ENCODE measurements around the gene C1orf174.
"Not testable (repeated sequence)": the region's sequence is repeated elsewhere in the genome, so short reads cannot be mapped to it uniquely, and the experiment has no call there.

Gene C1orf174

DNA sequence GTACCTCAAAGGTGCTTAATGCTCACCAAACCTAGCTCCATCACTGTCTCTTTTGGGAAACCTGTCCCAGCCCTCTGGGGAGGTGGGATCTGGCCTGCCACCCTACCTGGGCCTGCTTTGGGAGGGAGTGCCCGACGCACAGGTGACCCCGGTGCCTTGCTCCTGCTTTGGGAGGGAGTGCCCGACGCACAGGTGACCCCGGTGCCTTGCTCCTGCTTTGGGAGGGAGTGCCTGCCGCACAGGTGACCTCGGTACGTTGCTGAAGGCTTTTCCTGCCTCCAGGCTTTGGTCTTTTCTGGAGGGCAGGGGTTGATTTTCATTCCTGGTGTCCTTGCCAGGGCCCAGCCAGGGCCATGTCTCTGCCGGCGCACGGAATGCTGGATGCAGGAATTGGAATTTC is 25.2 kb upstream of the C1orf174 start:
- no peak for DNase-seq

DNA sequence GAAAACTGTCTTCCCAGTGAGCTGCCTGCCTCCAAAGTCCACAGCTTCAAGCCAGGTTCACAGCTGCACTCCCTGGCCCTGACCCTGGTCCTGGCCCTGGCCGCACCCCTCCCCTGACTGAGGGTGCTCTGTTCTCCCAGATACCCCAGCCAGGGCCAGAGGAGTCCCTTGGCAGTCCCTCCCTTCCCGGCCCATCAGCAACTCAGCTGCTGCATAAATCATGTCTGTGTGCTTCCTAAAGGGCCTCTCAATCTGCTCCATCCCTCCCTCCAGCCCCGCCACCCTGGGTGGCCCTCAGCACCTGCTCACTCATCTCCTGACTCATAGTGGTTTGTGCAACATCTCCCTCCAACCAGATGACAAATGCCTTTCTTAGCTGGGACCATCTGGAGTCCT is 24.8 kb upstream of the C1orf174 start:
- no peak for DNase-seq

DNA sequence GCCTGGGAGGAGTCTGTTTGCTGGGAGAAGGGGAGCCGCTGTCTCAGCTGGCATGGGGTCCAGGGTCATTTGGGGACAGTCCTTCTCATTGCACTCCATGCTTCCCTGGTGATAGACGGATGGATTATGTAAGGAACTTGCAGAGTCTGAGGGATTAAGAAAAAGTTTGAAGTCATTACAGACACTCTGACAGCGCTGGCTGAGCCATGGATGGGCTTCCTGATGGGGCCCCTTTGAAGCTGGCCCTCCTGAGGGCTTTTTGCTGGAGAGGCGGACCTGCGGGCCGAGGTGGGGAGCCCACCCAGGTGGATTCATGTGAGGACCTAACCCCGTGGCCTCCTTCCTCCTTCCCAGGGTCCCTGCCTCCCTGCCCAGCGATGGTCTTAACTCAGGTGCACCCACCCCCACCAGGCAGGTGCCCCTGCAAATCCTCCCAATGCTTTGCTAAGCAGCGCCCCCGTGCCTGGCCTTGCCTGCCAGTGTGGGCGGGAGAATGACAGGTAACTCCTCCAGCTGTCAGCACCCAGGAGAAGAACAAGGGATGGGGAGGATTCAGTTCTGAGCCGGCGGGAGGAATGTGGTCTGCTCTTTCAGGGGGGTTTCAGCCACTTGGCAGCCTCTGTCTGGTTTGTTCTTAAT is 24.2 kb upstream of the C1orf174 start:
- no peak for DNase-seq

DNA sequence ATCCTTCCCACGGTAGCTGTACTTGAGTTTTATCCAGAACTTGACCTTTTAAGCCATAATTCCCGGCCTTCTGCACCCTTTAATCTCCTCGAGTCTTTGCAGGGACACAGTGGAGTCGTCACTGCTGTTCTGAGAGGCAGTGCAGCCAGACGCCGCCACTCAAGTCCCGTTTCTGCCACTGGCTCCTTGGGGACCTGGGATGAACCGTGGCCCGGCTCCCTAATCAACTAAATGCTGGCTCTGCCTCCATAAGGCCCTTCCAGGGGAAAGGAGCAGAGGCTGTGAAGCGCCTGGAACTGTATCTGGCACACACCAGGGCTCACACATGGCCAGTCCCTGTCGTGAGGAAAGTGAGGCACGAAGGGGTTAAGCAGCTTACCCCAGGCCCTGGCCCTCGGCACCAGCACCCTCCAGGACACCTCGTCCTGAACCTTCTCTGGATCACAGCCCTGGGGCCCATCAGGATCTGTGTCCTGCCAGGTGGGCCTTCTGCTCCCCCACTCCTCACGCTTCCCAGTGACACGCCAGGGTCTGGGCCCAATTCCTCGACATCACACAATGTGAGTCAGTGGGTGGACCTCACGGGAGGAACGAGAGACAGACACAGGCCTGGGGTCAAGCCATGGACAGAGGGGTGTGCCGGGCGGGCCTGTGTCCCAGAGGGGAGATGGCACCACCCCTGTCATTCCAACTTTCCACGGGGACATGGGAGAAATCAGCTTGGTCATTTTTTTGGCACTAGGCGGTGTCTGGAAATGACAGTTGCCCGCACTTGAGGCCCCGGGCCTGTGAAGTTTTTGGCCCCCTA is 23.5 kb upstream of the C1orf174 start:
- no peak for DNase-seq

DNA sequence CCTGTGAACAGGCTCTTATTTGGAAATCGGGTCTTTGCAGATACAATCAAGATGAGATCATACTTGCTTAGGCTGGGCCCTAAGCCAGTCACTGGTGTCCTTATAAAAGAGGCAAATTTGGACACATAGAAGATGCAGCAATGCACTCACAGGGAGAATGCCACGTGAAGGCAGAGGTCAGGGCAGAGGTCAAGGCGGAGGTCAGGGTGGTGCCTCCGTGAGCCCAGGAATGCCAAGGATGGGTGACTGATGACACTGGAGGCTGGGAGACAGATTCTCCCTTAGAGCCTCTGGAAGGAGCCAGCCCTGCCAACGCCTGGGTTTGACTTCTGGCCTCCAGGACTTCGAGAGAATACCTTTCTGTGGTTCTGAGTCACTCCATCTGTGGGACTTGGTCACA is 22.8 kb upstream of the C1orf174 start:
- no peak for DNase-seq

DNA sequence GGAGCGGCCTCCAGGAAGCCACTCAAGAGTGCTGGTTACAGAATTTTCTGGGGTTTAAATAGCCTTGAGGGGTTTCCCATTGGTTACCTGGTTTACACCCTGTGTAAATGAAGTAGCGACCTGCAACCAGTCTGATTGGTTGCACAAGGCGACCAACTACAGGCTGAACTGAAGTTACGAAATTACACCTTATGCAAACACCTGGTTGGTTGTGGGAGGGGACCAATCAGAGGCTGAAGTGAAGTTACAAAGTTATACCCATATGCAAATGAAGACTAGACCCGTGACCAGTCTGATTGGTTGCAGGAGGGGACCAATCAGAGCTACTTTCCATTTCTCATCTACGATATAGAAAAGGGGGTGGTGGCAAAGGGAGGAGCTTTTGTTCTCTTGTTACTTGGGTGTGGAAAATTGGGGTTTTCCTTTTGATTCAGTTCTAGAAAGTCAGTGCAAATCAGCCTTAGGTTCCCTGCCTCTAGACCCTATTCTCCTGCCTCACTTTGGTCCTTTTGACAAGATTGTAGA is 22.2 kb upstream of the C1orf174 start:
- no peak for DNase-seq

DNA sequence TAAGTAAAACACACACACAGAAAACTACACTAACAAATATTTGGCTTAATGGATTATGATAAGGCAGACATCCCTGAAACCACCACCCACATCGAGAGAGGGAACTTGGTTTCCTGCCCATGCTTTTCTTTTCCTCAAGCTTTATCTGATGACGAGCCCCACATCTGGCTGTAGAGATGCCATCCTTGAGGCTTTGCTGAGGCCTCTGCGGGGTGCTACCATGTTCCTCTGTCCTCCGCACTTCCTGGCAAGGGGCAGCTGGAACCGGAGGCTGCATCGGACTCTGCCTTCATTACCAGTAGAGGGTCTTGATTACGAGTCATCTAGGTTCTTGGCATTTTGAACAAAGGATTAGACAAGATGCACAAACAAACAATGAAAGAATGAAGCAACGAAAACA is 21.7 kb upstream of the C1orf174 start:
- no peak for DNase-seq

DNA sequence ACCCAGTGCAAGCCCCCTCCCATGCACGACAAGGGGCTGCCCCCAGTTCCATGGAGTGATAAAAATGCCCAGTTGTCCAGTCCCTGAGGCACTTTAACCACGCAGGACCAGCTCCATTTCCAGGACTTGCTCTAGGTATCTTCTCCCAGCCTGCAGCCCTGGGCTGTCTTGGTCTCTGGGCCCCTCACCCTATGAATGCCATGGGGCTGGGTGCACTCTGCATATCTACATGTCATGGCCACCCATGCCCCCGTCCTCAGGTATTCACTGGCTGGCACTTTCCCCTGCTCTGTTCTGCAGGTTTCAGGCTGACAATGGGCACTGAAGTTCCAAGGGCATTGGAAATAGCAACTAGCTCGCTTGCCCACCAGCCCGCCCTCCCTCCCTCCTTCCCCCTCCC is 19.6 kb upstream of the C1orf174 start:
- no peak for DNase-seq

DNA sequence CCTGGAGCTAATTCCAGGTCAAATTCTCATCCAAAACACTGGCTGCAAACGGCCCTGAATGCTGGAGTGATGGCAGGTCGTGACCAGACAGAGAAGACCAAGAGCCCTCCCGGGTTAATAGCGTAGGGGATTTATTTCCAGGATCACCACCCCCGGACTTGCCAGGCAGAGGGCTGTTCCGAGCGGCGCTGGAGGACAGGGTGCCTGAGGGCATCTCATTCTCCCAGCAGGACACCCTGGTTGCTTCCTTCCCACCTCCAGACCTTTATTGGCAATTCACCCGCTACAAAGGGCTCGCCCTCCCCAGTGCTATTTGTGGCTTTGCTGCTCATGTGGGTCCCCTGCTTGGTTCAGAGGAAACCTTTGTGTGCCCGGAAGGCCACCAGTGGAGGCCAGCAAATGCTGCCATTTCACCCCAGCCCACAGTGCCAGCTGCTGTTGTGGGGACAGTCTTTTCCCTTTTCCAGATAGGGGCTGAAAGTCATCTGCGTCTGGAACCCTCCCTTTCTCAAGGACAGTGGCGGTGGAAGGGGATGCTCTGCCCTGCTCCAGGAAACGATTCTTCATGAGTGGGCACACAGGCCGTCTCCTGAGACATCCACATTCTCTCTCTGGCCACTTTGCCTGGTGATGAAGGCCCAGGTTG is 19.0 kb upstream of the C1orf174 start:
- no peak for DNase-seq

DNA sequence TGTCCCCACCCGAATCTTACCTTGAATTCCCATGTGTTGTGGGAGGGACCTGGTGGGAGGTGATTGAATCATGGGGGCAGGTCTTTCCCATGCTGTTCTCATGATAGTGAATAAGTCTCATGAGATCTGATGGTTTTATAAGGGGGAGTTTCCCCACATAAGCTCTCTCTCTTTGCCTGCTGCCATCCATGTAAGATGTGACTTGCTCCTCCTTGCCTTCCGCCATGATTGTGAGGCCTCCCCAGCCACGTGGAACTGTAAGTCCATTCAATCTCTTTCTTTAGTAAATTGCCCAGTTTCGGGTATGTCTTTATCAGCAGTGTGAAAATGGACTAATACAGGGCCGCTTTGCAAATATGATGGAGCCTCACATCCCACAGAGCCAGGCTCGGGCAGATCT is 18.3 kb upstream of the C1orf174 start:
- DNase-seq, result not testable (repeated sequence)

DNA sequence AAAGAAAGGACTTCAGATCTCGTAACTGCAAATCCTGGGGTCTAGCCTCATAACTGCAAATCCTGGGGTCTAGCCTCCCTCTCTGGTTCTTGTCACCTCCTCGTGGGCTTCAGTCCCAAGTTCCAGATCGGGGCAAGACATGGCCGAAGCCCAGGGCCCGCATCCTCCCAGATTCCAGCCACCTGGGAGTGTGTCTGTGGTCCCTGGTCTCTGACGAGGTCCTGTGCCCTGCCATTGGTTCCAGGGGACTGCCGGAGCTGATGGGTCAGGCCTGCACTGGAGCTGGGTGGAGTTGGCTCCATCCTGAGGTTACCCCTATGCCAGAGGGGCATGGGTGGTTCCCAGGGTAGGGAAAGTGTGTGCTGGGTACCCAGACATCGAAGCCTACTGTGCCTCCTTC is 17.7 kb upstream of the C1orf174 start:
- DNase-seq, result no peak

DNA sequence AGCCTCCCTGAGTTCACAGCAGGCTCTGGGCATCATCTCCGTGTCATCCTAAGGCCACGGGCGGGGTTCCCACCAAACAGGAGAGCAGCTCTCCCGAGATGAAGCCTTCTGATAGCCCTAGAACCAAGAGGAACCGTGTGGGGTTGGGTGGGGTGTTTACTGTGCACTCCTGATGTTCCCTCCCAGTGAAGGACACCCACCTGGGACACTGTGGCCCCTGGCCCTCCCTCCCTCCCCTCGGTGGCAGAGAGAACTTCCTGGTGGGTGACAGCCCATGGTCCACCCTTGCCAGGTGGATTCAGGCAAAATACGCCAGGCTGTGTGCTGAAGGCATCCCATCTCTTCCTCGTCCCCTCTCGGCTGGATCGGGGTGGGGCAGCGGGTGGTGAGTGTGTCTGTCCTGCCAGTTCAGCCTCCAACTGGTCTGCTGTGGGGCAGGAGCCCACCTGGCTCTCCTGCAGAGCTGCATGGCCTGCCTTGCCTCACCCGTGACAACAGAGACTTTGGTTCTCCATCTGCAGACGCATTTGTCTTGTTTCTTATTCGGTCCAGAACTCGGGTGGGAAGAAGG is 15.6 kb upstream of the C1orf174 start:
- no peak for DNase-seq

DNA sequence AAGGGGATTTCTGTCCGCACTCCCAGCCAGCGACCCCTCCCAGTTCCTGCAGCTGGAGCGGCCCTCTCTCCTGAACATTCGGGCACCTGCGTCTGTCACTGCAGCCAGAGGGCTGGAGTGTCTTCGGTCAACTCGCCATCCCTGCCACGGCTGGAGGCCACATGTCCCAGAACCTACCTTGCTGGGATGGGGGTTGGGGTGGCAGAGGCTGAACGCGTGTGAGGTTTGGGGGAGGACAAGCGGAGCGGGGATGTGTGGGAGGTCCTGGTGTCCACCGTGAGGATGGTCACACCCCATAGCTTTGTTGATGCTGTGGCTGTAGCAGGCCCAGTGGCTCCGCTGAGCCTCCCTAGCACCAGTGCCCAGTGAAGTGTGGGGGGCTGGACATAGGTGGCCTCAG is 14.8 kb upstream of the C1orf174 start:
- no peak for DNase-seq

DNA sequence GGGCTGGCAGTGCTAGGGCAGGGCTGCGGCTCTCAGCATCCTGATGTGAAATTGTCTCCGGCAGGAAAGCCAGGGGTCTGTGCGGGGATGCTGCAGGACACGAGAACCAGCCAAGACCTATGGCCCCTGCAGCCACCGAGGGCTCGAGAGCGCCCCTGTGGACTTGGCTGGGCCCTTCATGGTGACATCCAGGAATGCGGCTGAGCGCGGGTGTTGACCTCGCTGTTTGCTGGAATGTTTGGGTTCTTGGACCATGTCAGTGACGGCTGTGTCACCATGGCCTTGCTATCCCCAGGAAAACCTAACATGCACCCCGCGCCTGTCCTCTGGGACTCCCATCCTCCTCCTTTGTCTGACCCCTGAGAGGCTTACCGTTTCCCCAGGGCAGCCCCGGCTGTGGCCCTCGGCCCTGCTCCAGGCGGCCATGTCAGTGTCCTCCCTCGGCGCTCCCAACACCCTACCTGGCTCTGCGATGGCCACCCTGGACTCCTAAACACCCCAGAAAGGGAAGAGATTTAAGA is 14.3 kb upstream of the C1orf174 start:
- no peak for DNase-seq

DNA sequence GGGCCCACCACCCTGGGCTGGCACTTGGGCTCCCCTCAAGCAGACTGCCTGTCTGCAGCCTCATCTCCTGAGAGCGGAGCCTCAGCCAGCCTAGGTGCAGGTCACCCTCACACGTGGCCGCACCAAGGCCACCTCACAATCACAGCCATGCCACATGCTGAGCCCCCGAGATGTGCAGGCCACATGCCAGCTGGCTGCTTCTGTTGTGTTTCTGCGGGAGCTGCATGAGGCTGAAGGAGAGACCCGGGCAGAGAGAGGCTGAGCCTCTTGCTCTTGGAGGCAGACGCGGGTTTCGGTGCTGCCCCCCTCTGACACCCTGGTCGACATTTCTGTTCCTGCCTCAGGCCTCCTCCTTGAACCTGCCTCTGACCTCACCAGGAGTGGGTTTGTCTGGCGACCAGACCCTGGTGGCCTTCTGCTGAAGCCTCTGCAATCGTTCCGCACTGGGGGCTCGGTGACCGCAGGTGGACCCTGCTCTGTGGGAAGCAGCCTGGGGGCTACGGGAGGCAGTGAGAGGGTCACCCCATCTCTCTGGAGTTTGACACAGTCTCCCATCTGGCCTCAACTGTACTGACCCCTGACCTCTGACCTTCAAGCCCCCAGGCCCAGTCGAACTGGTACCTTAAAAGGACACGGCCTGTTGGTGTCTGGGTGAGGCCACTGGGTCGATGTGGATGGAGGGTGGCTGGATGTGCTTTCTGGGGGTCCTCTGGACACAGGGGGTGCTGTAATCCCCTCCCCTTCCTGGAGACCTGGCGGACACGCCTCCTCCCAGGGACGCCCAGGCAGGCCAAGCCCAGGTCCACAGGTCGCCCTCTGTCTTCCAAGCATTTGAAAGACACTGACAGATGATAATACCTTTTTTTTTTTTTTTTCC is 13.0 kb upstream of the C1orf174 start:
- DNase-seq, result no peak

DNA sequence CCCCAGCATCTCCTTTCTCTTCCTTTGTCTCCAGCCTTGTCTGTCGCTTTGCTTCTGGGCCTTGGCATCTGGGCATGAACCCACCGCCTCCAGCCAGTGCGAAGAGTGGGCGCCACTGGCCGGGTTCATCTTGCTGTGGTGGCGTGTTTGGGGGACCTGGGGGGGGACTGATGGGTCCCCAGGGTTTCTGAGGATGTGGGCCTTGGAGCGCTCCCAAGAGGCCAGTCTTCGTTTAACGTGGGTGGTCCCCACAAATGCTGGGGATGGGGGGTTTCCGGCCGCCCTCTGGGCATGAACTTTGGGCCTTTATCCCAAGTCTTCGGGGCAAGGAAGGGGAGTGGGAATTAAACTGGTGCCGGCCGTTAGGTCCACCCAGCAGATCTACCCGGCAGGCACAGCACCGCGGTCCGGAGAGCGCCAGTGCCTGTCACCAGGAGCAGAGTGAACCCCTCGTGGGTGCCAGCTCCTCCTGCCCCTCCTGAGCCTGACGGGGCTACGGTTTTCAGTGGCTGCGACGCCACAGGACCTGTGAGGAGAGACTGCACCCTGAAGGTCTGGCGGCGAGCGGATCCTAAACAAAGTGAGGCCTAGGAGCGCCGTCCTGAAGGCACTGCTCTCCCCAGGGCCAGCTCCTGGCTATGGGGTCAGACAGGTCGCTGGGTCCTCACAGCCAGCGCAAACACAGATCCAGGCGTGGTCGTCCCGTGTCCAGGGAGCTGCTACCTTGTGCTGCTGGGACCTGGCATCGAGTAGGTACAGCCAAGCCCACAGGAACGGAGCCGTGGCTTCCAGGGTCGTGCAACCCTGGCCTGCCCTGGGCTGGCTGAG is 12.1 kb upstream of the C1orf174 start:
- DNase-seq, result no peak

DNA sequence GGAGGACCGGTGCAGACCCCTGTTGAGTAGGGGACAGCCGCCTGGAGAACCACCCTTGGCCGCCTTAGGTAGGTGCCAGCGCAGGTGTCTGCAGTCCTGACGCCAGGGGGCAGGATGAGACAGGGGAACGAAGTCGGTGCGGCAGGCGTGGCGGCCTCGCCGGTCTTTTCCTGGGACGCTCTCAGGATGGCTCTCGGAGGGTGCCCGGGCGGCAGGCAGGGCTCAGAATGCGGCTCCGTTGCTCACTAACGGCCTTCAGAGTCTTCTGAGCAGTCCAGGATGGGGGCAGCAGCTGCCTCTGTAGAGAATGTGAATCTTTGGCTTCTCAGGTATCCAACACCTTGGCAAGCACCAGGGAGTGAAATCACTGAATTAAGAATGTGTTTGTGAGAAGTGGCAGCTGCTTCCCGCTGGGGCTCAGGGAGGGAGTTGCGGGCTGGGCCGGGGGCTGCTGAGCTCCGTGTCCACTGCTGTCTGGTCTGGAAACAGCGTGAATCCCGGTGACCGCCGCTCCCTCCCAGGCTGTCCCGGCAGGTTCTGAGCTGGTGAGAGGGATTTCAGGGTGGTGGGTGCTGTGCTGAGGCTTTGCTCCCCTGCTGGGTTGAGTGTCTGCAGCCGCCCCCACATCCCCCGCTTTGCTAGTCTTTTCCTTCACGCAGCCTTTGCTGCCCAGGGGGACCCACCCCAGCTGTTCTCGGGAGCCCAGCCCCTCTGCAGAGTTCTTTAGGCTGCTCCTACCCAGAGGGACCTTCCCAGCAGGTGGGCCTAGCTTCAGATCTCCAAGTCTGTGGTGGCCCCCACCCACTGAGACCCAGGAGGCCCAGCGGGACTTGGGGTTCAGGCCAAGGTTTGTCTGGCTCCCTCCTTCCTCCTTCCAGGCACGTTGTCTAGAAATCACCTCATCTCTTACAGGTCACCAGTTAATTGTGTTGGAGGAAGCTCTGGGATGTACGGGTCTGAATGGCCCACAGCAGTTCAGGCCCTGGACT is 11.1 kb upstream of the C1orf174 start:
- peak; percentile 56 to 93 for DNase-seq

DNA sequence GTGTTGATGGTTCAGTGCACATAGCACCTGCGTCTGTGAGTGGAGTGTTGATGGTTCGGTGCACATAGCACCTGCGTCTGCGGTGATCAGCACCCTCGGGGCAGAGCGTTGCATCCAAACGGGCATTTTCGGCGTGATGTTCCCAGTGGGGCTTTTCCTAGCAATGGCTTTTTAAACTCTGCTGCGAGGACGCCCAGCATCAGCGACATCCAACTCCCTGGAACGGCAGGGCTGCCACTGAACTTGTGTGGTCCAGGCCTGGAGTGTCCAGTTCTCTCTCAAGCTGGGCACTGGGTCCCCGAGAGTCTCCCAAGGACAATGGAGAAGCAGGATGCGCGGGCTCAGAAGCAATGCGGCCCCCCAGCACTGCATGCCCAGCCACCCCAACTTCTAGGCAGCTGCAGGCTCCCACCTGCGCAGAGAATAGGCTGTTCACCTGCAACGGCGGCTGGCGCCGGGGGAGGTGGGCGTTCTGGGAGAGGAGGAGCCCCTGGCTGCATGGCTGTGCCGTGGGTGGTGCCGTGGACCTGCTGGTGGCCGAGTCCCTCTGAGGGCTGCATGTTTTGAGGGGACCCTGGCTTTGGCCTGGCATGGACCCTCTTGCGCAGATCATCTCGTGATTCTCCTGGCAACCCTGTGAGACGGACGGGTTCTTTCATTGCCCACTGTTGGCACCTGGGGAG is 10.1 kb upstream of the C1orf174 start:
- DNase-seq, result peak; percentile 64 to 84

DNA sequence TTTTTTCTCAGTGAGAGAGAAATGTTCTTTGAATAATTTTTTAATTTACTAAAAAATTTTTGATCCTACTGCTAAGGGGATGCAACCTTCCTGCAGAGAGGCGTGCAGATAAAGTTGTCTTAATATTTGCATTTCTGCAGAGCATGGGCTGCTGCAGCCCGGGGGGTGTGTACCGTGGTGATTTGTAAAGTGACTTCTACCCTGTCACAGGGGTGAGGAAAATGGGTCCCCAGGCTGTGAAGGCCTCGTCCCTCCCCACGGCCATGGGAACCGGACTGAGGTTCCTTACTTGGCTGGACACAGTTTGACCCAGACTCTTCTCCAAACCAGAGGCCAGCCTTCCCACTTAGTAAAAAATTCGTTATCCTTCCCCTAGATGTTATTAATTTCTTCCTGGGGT is 9.5 kb upstream of the C1orf174 start:
- DNase-seq, result peak in 1 of 2 experiments; percentile 65

Measured in NCI-H526 (cell line).